Measurements from ENCODE around the gene LOC128125822.
A peak's percentile ranks its signal among the peaks of the same experiment; 100 is the strongest.

Gene LOC128125822

GRCh38 chr6:63571361-63572043 lies 778 bp upstream of the LOC128125822 start:
- DNase-seq, result peak; percentile 87
- Histone ChIP-seq H3K4me2 (ENCODE audit: low read depth, low read length) (peak overlapping the region; percentile 93), H3K9me1 (ENCODE audit: insufficient read depth, low read length) (no peaks in the 10 kb centered on the region), H4K5ac (ENCODE audit: low read depth, low read length) (peak overlapping the region; percentile 80), H3K4me3 (ENCODE audit: insufficient read depth, low read depth, low read length) (peak overlapping the region; percentile 63), H2AK9ac (replicated peaks; ENCODE audit: low read depth, low read length, poor library complexity) (peak overlapping the region; percentile 37), H3K36me3 (ENCODE audit: control insufficient read depth, insufficient read depth, low read length) (peaks cover 3% of the 10 kb centered on the region), H2BK15ac (ENCODE audit: low read depth, low read length) (peak overlapping the region; percentile 53; the same call in 2 of the 3 replicates), H3K9ac (ENCODE audit: low read depth, low read length) (peak overlapping the region; percentile 85), H3K18ac (ENCODE audit: low read depth, low read length) (peak overlapping the region; percentile 90), H2AK5ac (ENCODE audit: low read depth, low read length) (peak overlapping the region; percentile 38), H3K14ac (replicated peaks; ENCODE audit: low read depth, low read length) (peak overlapping the region; percentile 61), H3K4me1 (ENCODE audit: control insufficient read depth, insufficient read depth, low read length) (no peaks in the 10 kb centered on the region), H3K4ac (ENCODE audit: low read depth, low read length) (peak overlapping the region; percentile 88), H4K20me1 (ENCODE audit: insufficient read depth, low read length) (peaks cover 28% of the 10 kb centered on the region), H3K9me3 (ENCODE audit: control insufficient read depth, insufficient read depth, low read length) (no peaks in the 10 kb centered on the region), H4K91ac (ENCODE audit: insufficient read depth, low read depth, low read length) (peak overlapping the region; percentile 86), H2BK5ac (ENCODE audit: low read depth, low read length, poor library complexity, severe bottlenecking) (peak overlapping the region; percentile 89), H2BK120ac (ENCODE audit: low read depth, low read length) (peak overlapping the region; percentile 53), H3K79me1 (ENCODE audit: low read depth in 1 of 2, low read length in 2 of 2) (peaks cover 0 to 9% of the 10 kb centered on the region in 2 experiments; a peak in 2 of 4 replicates), H3K27ac (ENCODE audit: insufficient read depth, low read length) (peak overlapping the region; percentile 91), H4K8ac (ENCODE audit: low read depth in 2 of 2, low read length in 2 of 2) (peak overlapping the region; percentile 75 to 92), H3K27me3 (ENCODE audit: control insufficient read depth, insufficient read depth, low read length) (no peaks in the 10 kb centered on the region), H3K23ac (ENCODE audit: low read depth, low read length) (peak overlapping the region; percentile 90), H2BK20ac (ENCODE audit: low read depth, low read length) (peak overlapping the region; percentile 65), H3K56ac (ENCODE audit: extremely low read depth, insufficient read depth, low read length) (peak overlapping the region; percentile 76), H2AFZ (replicated peaks; ENCODE audit: low read length, poor library complexity) (peak overlapping the region; percentile 89)
- ATAC-seq (ENCODE audit: low read depth), result no peak; the same call in 1 of the 2 replicates
- TSS peak; percentile 60 for BruUV-seq (replicated peaks)
- intact Hi-C loops (cut with micrococcal nuclease) (loop anchor here (2.0 to 10.0 kb wide), 4 partner anchors 44 to 117 kb away; no protein-coding TSS in a partner anchor), in situ Hi-C loops (cut with MboI; ENCODE audit: low sequenced_read_pairs) (loop anchor here (25.0 kb wide), 1 partner anchor 209 kb away; no protein-coding TSS in a partner anchor), dilution Hi-C loops (cut with HindIII; ENCODE audit: low sequenced_read_pairs, unreplicated experiment) (no loop called here)
- TF ChIP-seq MXI1 (IDR thresholded peaks at IDR 0.05; ENCODE audit: borderline replicate concordance, low read depth, low read length), result no peak
- peak; percentile 70 for TF ChIP-seq FOS (IDR thresholded peaks at IDR 0.05; ENCODE audit: low read depth, low read length)
- TF ChIP-seq USF2 (IDR thresholded peaks at IDR 0.05; ENCODE audit: low read depth, low read length), result 0 out of 2 replicates have a peak, but pooled peaks have one; percentile 2
- 0 out of 2 replicates have a peak, but pooled peaks have one; percentile 22 for TF ChIP-seq CTCF (conservative IDR thresholded peaks at IDR 0.05; ENCODE audit: low read depth, low read length)
- TF ChIP-seq CHD1 (IDR thresholded peaks at IDR 0.05; ENCODE audit: low read depth, low read length), result peak; percentile 58; the same call in 1 of the 2 replicates
- peak; percentile 97 for TF ChIP-seq CEBPB (IDR thresholded peaks at IDR 0.05; ENCODE audit: low read depth, low read length)
- TF ChIP-seq MAFK (IDR thresholded peaks at IDR 0.05; ENCODE audit: low read depth, low read length), result no peak
- WGBS, 2 experiments (ENCODE audit: extremely low coverage in 2 of 2, insufficient read length in 1 of 2), result 7% methylated on average over 3 of the region's 20 CpGs; no CpG with 5 or more reads in 1 of the 2 experiments
- CTCF ChIA-PET, result no interaction called here
- POLR2A ChIA-PET (ENCODE audit: unreplicated experiment), result no interaction called here

Measured in IMR-90 (cell line).